HepG2 (cell line): ENCODE results near the gene HS3ST2. TPM values are rescaled to one million over a fixed set of nuclear protein-coding genes. Genes with fewer than 3 reads are reported as not detected.

Source experiments
- KDM1A ChIP-seq: IDR thresholded peaks from 2 replicates; pipeline ENCODE4 v1.6.1; 2016; ENCODE audit warnings: missing compliant biosample characterization
- KLF16 ChIP-seq, 2 experiments: sonication (generic) in 1 of 2; formaldehyde crosslinking in 1 of 2; IDR thresholded peaks; 2 replicates each; pipeline versions ENCODE4 v1.6.1 to v1.8.0; 2016 to 2023; ENCODE audit warnings: missing genetic modification reagents in 2 of 2, missing compliant biosample characterization in 1 of 2
- KMT2B ChIP-seq: IDR thresholded peaks from 2 replicates; pipeline ENCODE4 v1.6.1; 2016; ENCODE audit warnings: missing genetic modification reagents, missing compliant biosample characterization
- MED8 ChIP-seq: sonication (generic); formaldehyde crosslinking; IDR thresholded peaks from 2 replicates; pipeline ENCODE4 v1.8.1; 2023; ENCODE audit warnings: mild to moderate bottlenecking, missing genetic modification reagents; ENCODE audit not compliant: insufficient replicate concordance
- NCOA5 ChIP-seq: sonication (generic); formaldehyde crosslinking; IDR thresholded peaks from 2 replicates; pipeline ENCODE4 v1.4.0; 2020; ENCODE audit warnings: missing genetic modification reagents
- NFIC ChIP-seq: IDR thresholded peaks from 2 replicates; pipeline ENCODE4 v1.6.1; 2012; ENCODE audit warnings: mild to moderate bottlenecking, low read length, inconsistent platforms
- NPAS2 ChIP-seq: sonication (generic); formaldehyde crosslinking; IDR thresholded peaks from 2 replicates; pipeline ENCODE4 v1.8.0; 2022; ENCODE audit warnings: mild to moderate bottlenecking, missing genetic modification reagents, borderline replicate concordance
- RFXAP ChIP-seq: sonication (generic); formaldehyde crosslinking; IDR thresholded peaks from 2 replicates; pipeline ENCODE4 v1.4.0; 2020; ENCODE audit warnings: missing genetic modification reagents, borderline replicate concordance
- SMAD3 ChIP-seq: sonication (generic); formaldehyde crosslinking; IDR thresholded peaks from 2 replicates; pipeline ENCODE4 v1.4.0; 2020; ENCODE audit warnings: missing genetic modification reagents
- SOX13 ChIP-seq, 3 experiments: fragments of 450-650 bp in 1 of 3; sonication (generic) in 1 of 3; formaldehyde crosslinking in 1 of 3; IDR thresholded peaks in 2 of 3; conservative IDR thresholded peaks in 1 of 3; 2 replicates each; pipeline versions ENCODE4 v1.5.0 to v1.6.1; 2016 to 2020; ENCODE audit warnings: antibody characterized with exemption in 1 of 3, mild to moderate bottlenecking in 1 of 3, missing compliant biosample characterization in 1 of 3, missing genetic modification reagents in 1 of 3, moderate library complexity in 1 of 3
- TARDBP ChIP-seq: sonication (generic); formaldehyde crosslinking; IDR thresholded peaks from 2 replicates; pipeline ENCODE4 v1.8.0; 2022; ENCODE audit warnings: mild to moderate bottlenecking, missing genetic modification reagents
- THYN1 ChIP-seq: sonication (generic); formaldehyde crosslinking; IDR thresholded peaks from 2 replicates; pipeline ENCODE4 v1.8.1; 2023; ENCODE audit warnings: low read depth, mild to moderate bottlenecking, moderate library complexity, missing genetic modification reagents, borderline replicate concordance
- YY1 ChIP-seq: IDR thresholded peaks from 2 replicates; pipeline ENCODE4 v1.6.1; 2011; ENCODE audit warnings: low read length, low read depth, moderate library complexity, mild to moderate bottlenecking; ENCODE audit not compliant: insufficient read depth, insufficient replicate concordance
- ZFX ChIP-seq: sonication (generic); formaldehyde crosslinking; IDR thresholded peaks from 2 replicates; pipeline ENCODE4 v1.4.0; 2020; ENCODE audit warnings: mild to moderate bottlenecking, low read depth, missing genetic modification reagents, moderate library complexity
- ZNF234 ChIP-seq: sonication (generic); formaldehyde crosslinking; conservative IDR thresholded peaks from 2 replicates; pipeline ENCODE4 v1.5.1; 2020; ENCODE audit warnings: mild to moderate bottlenecking, missing genetic modification reagents
- ZNF282 ChIP-seq: fragments of 450-650 bp; IDR thresholded peaks from 2 replicates; pipeline ENCODE4 v1.6.1; 2018; ENCODE audit not compliant: partially characterized antibody
- ZNF383 ChIP-seq: sonication (generic); formaldehyde crosslinking; IDR thresholded peaks from 2 replicates; pipeline ENCODE4 v1.4.0; 2020; ENCODE audit warnings: missing genetic modification reagents, mild to moderate bottlenecking, borderline replicate concordance
- ZNF431 ChIP-seq: sonication (generic); formaldehyde crosslinking; IDR thresholded peaks from 2 replicates; pipeline ENCODE4 v1.9.0; 2022; ENCODE audit warnings: missing genetic modification reagents, low read depth, mild to moderate bottlenecking, borderline replicate concordance
- ZNF484 ChIP-seq: sonication (generic); formaldehyde crosslinking; IDR thresholded peaks from 2 replicates; pipeline ENCODE4 v1.5.1; 2020; ENCODE audit warnings: mild to moderate bottlenecking, low read depth, missing genetic modification reagents, borderline replicate concordance
- ZNF720 ChIP-seq: sonication (generic); formaldehyde crosslinking; IDR thresholded peaks from 2 replicates; pipeline ENCODE4 v1.4.0; 2020; ENCODE audit warnings: missing genetic modification reagents
- ZNF792 ChIP-seq: IDR thresholded peaks from 2 replicates; pipeline ENCODE4 v1.6.1; 2016
- polyA plus RNA-seq, 8 experiments: library from polyadenylated mRNA; depleted of rRNA in 3 of 8; stranded (reverse) in 7 of 8; unstranded in 1 of 8; fragments of >200 nt; fragmentation: Illumina TruSeq in 4 of 8; extraction: Trizol in 4 of 8; gene quantifications; 2 replicates each; pipeline versions ENCODE4 v1.2.1 to v1.2.3, GENCODE V29; 2011 to 2016; ENCODE audit warnings: low read depth in 4 of 8, missing spikeins in 1 of 8, mixed read lengths in 1 of 8; ENCODE audit not compliant: insufficient read depth in 1 of 8
- total RNA-seq, 5 experiments: library from RNA; depleted of rRNA; stranded (reverse); fragments of >200 nt; fragmentation: Illumina TruSeq; extraction: Trizol; gene quantifications; 2 replicates each; pipeline ENCODE4 v1.2.3, GENCODE V29; 2016; ENCODE audit warnings: low read depth in 1 of 5
- TF ChIP-seq, protein P1 (sequence below): sonication (generic); formaldehyde crosslinking; IDR thresholded peaks from 2 replicates; pipeline ENCODE4 v1.8.1; 2023; ENCODE audit warnings: mild to moderate bottlenecking, inconsistent platforms, moderate library complexity, missing genetic modification reagents, borderline replicate concordance
- TF ChIP-seq, protein P2 (sequence below): IDR thresholded peaks from 2 replicates; pipeline ENCODE4 v1.6.1; 2016; ENCODE audit warnings: missing biosample characterization, missing genetic modification reagents, low read depth
- TF ChIP-seq, protein P3 (sequence below): sonication (generic); formaldehyde crosslinking; IDR thresholded peaks from 2 replicates; pipeline ENCODE4 v1.4.0; 2020; ENCODE audit warnings: missing genetic modification reagents

HS3ST2 gene
- total and polyA plus RNA-seq, 2 of the 13 experiments (the other 11 are each of a cell fraction or from before 2014, with no cell fraction given): not detected

DNA sequence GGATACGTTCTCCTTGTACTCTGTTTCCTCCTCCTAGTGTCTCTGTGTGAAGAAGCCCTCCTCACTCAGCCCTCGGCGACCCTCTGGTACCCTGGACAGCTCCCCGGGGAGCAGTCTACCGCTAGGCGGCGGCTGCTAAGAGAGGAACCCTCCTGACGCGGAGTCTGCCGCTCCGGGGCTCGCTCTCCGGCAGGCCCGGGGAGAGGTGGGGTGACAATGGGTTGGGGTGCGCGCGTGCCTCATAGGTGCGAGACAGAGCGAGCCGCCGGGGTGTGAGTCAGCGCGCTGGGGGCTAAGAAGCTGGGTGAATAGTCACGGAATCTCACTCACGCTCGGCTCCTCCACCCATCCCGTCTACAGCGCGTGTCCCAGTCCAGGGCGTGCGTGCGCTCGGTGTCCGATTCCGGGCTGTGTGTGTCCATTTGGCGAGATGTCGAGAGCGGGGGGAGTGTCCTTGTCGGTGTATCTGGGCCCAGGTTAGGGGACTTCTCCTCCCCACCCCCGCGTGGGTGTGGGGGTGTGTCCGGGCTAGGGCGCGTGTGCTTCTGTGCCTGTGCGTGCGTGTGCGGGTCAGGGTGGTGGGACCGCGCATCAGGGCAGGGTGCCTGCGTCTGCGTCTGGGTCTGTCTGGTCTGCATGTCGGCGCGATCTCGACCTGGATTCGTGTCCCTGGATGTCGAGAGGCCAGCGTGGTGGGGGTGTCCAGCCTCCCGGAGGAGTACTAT, 577 bp upstream of the HS3ST2 start (continued):
- TF ChIP-seq TARDBP (CRISPR knock-in tag): no peak; the same call in 1 of the 2 replicates
- TF ChIP-seq ZFX (CRISPR knock-in tag): no peak
- no peak for TF ChIP-seq ZNF383 (CRISPR knock-in tag)
- 0 out of 2 replicates have a peak, but pooled peaks have one; percentile 51 for TF ChIP-seq ZNF720 (CRISPR knock-in tag)
- peak; percentile 21; the same call in 1 of the 2 replicates for TF ChIP-seq ZNF431 (CRISPR knock-in tag)
- TF ChIP-seq, protein P1, sequence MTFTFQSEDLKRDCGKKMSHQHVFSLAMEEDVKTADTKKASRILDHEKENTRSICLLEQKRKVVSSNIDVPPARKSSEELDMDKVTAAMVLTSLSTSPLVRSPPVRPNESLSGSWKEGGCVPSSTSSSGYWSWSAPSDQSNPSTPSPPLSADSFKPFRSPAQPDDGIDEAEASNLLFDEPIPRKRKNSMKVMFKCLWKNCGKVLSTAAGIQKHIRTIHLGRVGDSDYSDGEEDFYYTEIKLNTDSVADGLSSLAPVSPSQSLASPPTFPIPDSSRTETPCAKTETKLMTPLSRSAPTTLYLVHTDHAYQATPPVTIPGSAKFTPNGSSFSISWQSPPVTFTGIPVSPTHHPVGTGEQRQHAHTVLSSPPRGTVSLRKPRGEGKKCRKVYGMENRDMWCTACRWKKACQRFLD: no peak
- TF ChIP-seq NCOA5 (CRISPR knock-in tag): 0 out of 2 replicates have a peak, but pooled peaks have one; percentile 32
- TF ChIP-seq ZNF282: no peak
- TF ChIP-seq ZNF484 (CRISPR knock-in tag): peak; percentile 69; the same call in 1 of the 2 replicates
- TF ChIP-seq MED8 (CRISPR knock-in tag): peak; percentile 33
- TF ChIP-seq RFXAP (CRISPR knock-in tag): peak; percentile 56; the same call in 1 of the 2 replicates
- TF ChIP-seq NFIC: no peak
- TF ChIP-seq SMAD3: peak; percentile 60; the same call in 1 of the 2 replicates
- no peak for TF ChIP-seq KDM1A (CRISPR knock-in tag)
- TF ChIP-seq, protein P2, sequence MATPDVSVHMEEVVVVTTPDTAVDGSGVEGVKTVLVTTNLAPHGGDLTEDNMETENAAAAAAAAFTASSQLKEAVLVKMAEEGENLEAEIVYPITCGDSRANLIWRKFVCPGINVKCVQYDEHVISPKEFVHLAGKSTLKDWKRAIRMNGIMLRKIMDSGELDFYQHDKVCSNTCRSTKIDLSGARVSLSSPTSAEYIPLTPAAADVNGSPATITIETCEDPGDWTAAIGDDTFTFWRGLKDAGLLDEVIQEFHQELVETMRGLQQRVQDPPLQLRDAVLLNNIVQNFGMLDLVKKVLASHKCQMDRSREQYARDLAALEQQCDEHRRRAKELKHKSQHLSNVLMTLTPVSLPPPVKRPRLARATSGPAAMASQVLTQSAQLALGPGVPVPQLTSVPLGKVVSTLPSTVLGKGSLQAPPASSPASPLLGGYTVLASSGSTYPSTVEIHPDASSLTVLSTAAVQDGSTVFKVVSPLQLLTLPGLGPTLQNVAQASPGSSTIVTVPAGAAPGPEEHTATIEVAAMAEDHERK (CRISPR knock-in tag): no peak
- no peak for TF ChIP-seq THYN1 (CRISPR knock-in tag)
- TF ChIP-seq ZNF234 (CRISPR knock-in tag): 0 out of 2 replicates have a peak, but pooled peaks have one; percentile 66
- no peak for TF ChIP-seq NPAS2 (CRISPR knock-in tag)
- peak in 1 of 2 experiments; percentile 87; a peak in 2 of 4 replicates for TF ChIP-seq KLF16 (CRISPR knock-in tag; IDR thresholded peaks at IDR 0.05)
- TF ChIP-seq SOX13 (IDR thresholded peaks at IDR 0.05): no peak
- peak in 1 of 2 experiments; percentile 55; a peak in 2 of 4 replicates for TF ChIP-seq SOX13 (CRISPR knock-in tag; conservative IDR thresholded peaks at IDR 0.05 in 1 of 2, IDR thresholded peaks at IDR 0.05 in 1 of 2)
- TF ChIP-seq, protein P3, sequence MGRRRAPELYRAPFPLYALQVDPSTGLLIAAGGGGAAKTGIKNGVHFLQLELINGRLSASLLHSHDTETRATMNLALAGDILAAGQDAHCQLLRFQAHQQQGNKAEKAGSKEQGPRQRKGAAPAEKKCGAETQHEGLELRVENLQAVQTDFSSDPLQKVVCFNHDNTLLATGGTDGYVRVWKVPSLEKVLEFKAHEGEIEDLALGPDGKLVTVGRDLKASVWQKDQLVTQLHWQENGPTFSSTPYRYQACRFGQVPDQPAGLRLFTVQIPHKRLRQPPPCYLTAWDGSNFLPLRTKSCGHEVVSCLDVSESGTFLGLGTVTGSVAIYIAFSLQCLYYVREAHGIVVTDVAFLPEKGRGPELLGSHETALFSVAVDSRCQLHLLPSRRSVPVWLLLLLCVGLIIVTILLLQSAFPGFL: peak; percentile 34; the same call in 1 of the 2 replicates
- peak; percentile 96 for TF ChIP-seq ZNF792
- no peak for TF ChIP-seq YY1
- peak; percentile 82 for TF ChIP-seq KMT2B (CRISPR knock-in tag)
